IMR-90 (cell line): ENCODE results near the gene TTC5. TPM values are rescaled to one million over a fixed set of nuclear protein-coding genes. Genes with fewer than 3 reads are reported as not detected.

Source experiments
- ATAC-seq: fragments of 200-7000 bp; cut with Tn5 transposase; 2 replicates; pipeline ENCODE4 v1.9.1; 2020; ENCODE audit warnings: low read depth, mild to moderate bottlenecking, moderate library complexity
- BruUV-seq: library from RNA; stranded (reverse); fragments of 400-500 nt; replicated peaks from 2 replicates; lab custom pipeline; 2021; lab: Mats Ljungman, UMichigan
- CTCF ChIA-PET: fragments of 300-600 bp; formaldehyde crosslinking; extraction: SDS; loops from one replicate; lab custom pipeline; 2021; ENCODE audit warnings: antibody characterized with exemption; lab: Yijun Ruan, JAX
- POLR2A ChIA-PET: fragments of 300-600 bp; sonication (Branson Sonifier 250); formaldehyde crosslinking; loops from one replicate; lab custom pipeline; 2022; ENCODE audit warnings: antibody characterized with exemption; ENCODE audit not compliant: unreplicated experiment; lab: Charles Lee
- DNase-seq: peaks from one replicate; pipeline ENCODE4 v3.0.0; 2013
- H2AFZ ChIP-seq: replicated peaks from 2 replicates; pipeline ENCODE3; 2013; ENCODE audit warnings: low read length, mild to moderate bottlenecking; ENCODE audit not compliant: poor library complexity
- H2AK5ac ChIP-seq: 2 replicates; pipeline ENCODE4 v1.6.1; 2013; ENCODE audit warnings: low read depth, low read length, inconsistent platforms
- H2AK9ac ChIP-seq: replicated peaks from 2 replicates; pipeline ENCODE3; 2013; ENCODE audit warnings: mild to moderate bottlenecking, low read depth, low read length, moderate library complexity; ENCODE audit not compliant: poor library complexity
- H2BK120ac ChIP-seq: 2 replicates; pipeline ENCODE4 v1.6.1; 2013; ENCODE audit warnings: low read depth, low read length, inconsistent platforms
- H2BK15ac ChIP-seq: 3 replicates; pipeline ENCODE4 v1.6.1; 2013; ENCODE audit warnings: low read depth, low read length, inconsistent platforms
- H2BK20ac ChIP-seq: 2 replicates; pipeline ENCODE4 v1.6.1; 2013; ENCODE audit warnings: low read depth, mild to moderate bottlenecking, inconsistent platforms, low read length, moderate library complexity
- H2BK5ac ChIP-seq: 2 replicates; pipeline ENCODE4 v1.6.1; 2013; ENCODE audit warnings: mild to moderate bottlenecking, low read depth, low read length, inconsistent platforms; ENCODE audit not compliant: poor library complexity, severe bottlenecking
- H3K14ac ChIP-seq: replicated peaks from 2 replicates; pipeline ENCODE4 v1.6.1; 2013; ENCODE audit warnings: low read depth, low read length, inconsistent platforms
- H3K18ac ChIP-seq: 2 replicates; pipeline ENCODE4 v1.6.1; 2013; ENCODE audit warnings: low read depth, low read length, control low read depth
- H3K23ac ChIP-seq: 2 replicates; pipeline ENCODE4 v1.6.1; 2013; ENCODE audit warnings: low read depth, low read length, inconsistent platforms
- H3K27ac ChIP-seq: 2 replicates; pipeline ENCODE4 v1.5.1; 2013; ENCODE audit warnings: mild to moderate bottlenecking, control low read depth, low read length; ENCODE audit not compliant: insufficient read depth
- H3K27me3 ChIP-seq: 2 replicates; pipeline ENCODE4 v1.6.1; 2013; ENCODE audit warnings: low read length; ENCODE audit not compliant: control insufficient read depth, insufficient read depth
- H3K36me3 ChIP-seq: 2 replicates; pipeline ENCODE4 v1.6.1; 2013; ENCODE audit warnings: low read length, mixed read lengths; ENCODE audit not compliant: control insufficient read depth, insufficient read depth
- H3K4ac ChIP-seq: 2 replicates; pipeline ENCODE4 v1.6.1; 2013; ENCODE audit warnings: low read depth, low read length, inconsistent platforms
- H3K4me1 ChIP-seq: 2 replicates; pipeline ENCODE4 v1.6.1; 2013; ENCODE audit warnings: low read length, mixed read lengths; ENCODE audit not compliant: control insufficient read depth, insufficient read depth
- H3K4me2 ChIP-seq: 2 replicates; pipeline ENCODE4 v1.6.1; 2013; ENCODE audit warnings: low read depth, mild to moderate bottlenecking, control low read depth, low read length, moderate library complexity
- H3K4me3 ChIP-seq: 2 replicates; pipeline ENCODE4 v1.5.1; 2013; ENCODE audit warnings: low read depth, mild to moderate bottlenecking, control low read depth, low read length, moderate library complexity; ENCODE audit not compliant: insufficient read depth
- H3K56ac ChIP-seq: 2 replicates; pipeline ENCODE4 v1.6.1; 2013; ENCODE audit warnings: low read length, inconsistent platforms; ENCODE audit not compliant: insufficient read depth; ENCODE audit errors: extremely low read depth
- H3K79me1 ChIP-seq, 2 experiments: 2 replicates each; pipeline ENCODE4 v1.6.1; 2013; ENCODE audit warnings: low read length in 2 of 2, inconsistent platforms in 1 of 2, low read depth in 1 of 2
- H3K9ac ChIP-seq: 2 replicates; pipeline ENCODE4 v1.6.1; 2013; ENCODE audit warnings: low read depth, low read length, control low read depth
- H3K9me1 ChIP-seq: 2 replicates; pipeline ENCODE4 v1.6.1; 2013; ENCODE audit warnings: low read length, inconsistent platforms; ENCODE audit not compliant: insufficient read depth
- H3K9me3 ChIP-seq: 2 replicates; pipeline ENCODE4 v1.6.1; 2013; ENCODE audit warnings: low read length; ENCODE audit not compliant: control insufficient read depth, insufficient read depth
- H4K20me1 ChIP-seq: 2 replicates; pipeline ENCODE4 v1.6.1; 2013; ENCODE audit warnings: low read length, inconsistent platforms; ENCODE audit not compliant: insufficient read depth
- H4K5ac ChIP-seq: 2 replicates; pipeline ENCODE4 v1.6.1; 2013; ENCODE audit warnings: mild to moderate bottlenecking, low read depth, low read length, control low read depth
- H4K8ac ChIP-seq, 2 experiments: 2 replicates each; pipeline ENCODE4 v1.6.1; 2013; ENCODE audit warnings: low read depth in 2 of 2, low read length in 2 of 2, control low read depth in 1 of 2, inconsistent platforms in 1 of 2
- H4K91ac ChIP-seq: 2 replicates; pipeline ENCODE4 v1.6.1; 2013; ENCODE audit warnings: low read depth, low read length, inconsistent platforms; ENCODE audit not compliant: insufficient read depth
- BHLHE40 ChIP-seq: fragments of 150-350 bp; IDR thresholded peaks from 2 replicates; pipeline ENCODE4 v1.6.1; 2016; ENCODE audit warnings: mild to moderate bottlenecking, low read depth, low read length
- CEBPB ChIP-seq: IDR thresholded peaks from 2 replicates; pipeline ENCODE4 v1.6.1; 2012; ENCODE audit warnings: low read depth, low read length, improper control_type of control experiment
- CHD1 ChIP-seq: IDR thresholded peaks from 2 replicates; pipeline ENCODE4 v1.6.1; 2012; ENCODE audit warnings: low read depth, low read length, improper control_type of control experiment
- CTCF ChIP-seq: conservative IDR thresholded peaks from 2 replicates; pipeline ENCODE4 v1.5.1; 2012; ENCODE audit warnings: mild to moderate bottlenecking, low read depth, low read length, improper control_type of control experiment
- ELK1 ChIP-seq: fragments of 150-350 bp; IDR thresholded peaks from 2 replicates; pipeline ENCODE4 v1.6.1; 2016; ENCODE audit warnings: low read depth, mild to moderate bottlenecking, low read length, moderate library complexity, borderline replicate concordance
- FOS ChIP-seq: fragments of 150-350 bp; IDR thresholded peaks from 2 replicates; pipeline ENCODE4 v1.6.1; 2016; ENCODE audit warnings: low read depth, low read length
- MAFK ChIP-seq: IDR thresholded peaks from 2 replicates; pipeline ENCODE4 v1.6.1; 2012; ENCODE audit warnings: low read depth, low read length, improper control_type of control experiment
- MAZ ChIP-seq: IDR thresholded peaks from 2 replicates; pipeline ENCODE4 v1.6.1; 2012; ENCODE audit warnings: low read depth, mild to moderate bottlenecking, low read length, improper control_type of control experiment, moderate library complexity, borderline replicate concordance
- MXI1 ChIP-seq: IDR thresholded peaks from 2 replicates; pipeline ENCODE4 v1.6.1; 2012; ENCODE audit warnings: low read depth, mild to moderate bottlenecking, low read length, moderate library complexity, borderline replicate concordance
- NFE2L2 ChIP-seq: fragments of 150-350 bp; IDR thresholded peaks from 2 replicates; pipeline ENCODE4 v1.6.1; 2016; ENCODE audit warnings: low read depth, mild to moderate bottlenecking, low read length
- POLR2A ChIP-seq: IDR thresholded peaks from 2 replicates; pipeline ENCODE4 v1.6.1; 2012; ENCODE audit warnings: mild to moderate bottlenecking, low read depth, low read length
- RAD21 ChIP-seq: IDR thresholded peaks from 2 replicates; pipeline ENCODE4 v1.6.1; 2012; ENCODE audit warnings: low read length, improper control_type of control experiment
- RCOR1 ChIP-seq: IDR thresholded peaks from 2 replicates; pipeline ENCODE4 v1.6.1; 2012; ENCODE audit warnings: mild to moderate bottlenecking, low read length, improper control_type of control experiment; ENCODE audit not compliant: insufficient replicate concordance
- RFX5 ChIP-seq: IDR thresholded peaks from 2 replicates; pipeline ENCODE4 v1.8.0; 2012; ENCODE audit warnings: low read depth, mild to moderate bottlenecking, low read length, moderate library complexity
- SMC3 ChIP-seq: fragments of 150-350 bp; IDR thresholded peaks from 2 replicates; pipeline ENCODE4 v1.6.1; 2016; ENCODE audit warnings: low read depth, mild to moderate bottlenecking, antibody characterized with exemption, low read length, moderate library complexity
- WGBS, 2 experiments: methylation state at CpG; one replicate each; pipeline versions ENCODE4 v1.1.5 to v1.1.7; 2013; ENCODE audit warnings: missing lambda C conversion rate in 2 of 2; ENCODE audit not compliant: insufficient read length in 1 of 2; ENCODE audit errors: extremely low coverage in 2 of 2; 5-methylcytosine and 5-hydroxymethylcytosine counted together
- dilution Hi-C: fragments of 300-500 bp; cut with HindIII; formaldehyde crosslinking; loops from one replicate; pipeline ENCODE4 v1.14.3; 2018; ENCODE audit warnings: low sequenced_read_pairs; ENCODE audit not compliant: unreplicated experiment
- in situ Hi-C: fragments of 300-500 bp; cut with MboI; formaldehyde crosslinking; loops from 3 replicates; pipeline ENCODE4 v1.14.3; 2019; ENCODE audit warnings: low sequenced_read_pairs, inconsistent platforms, mixed read lengths
- intact Hi-C: fragments of 100-400 bp; cut with micrococcal nuclease; formaldehyde crosslinking; loops from 2 replicates; pipeline ENCODE4 v1.10.0; 2022
- polyA plus RNA-seq, 3 experiments: library from polyadenylated mRNA; depleted of rRNA; stranded (reverse); fragments of >200 nt; gene quantifications; 2 replicates each; pipeline ENCODE4 v1.2.3, GENCODE V29; 2012; ENCODE audit warnings: low replicate concordance in 1 of 3
- total RNA-seq: library from RNA; depleted of rRNA; stranded (reverse); fragments of >200 nt; gene quantifications from 2 replicates; pipeline ENCODE4 v1.2.3, GENCODE V29; 2012
- TF ChIP-seq, protein P1 (sequence below): fragments of 150-350 bp; IDR thresholded peaks from 2 replicates; pipeline ENCODE4 v1.6.1; 2017; ENCODE audit warnings: mild to moderate bottlenecking, antibody characterized with exemption, low read length, low read depth

TTC5 gene
- total and polyA plus RNA-seq, 2 of the 4 experiments (the other 2 are of a cell fraction): 9.8 to 29.4 TPM

- dilution Hi-C loops (no loop called here), intact Hi-C loops (no loop called here), in situ Hi-C loops (no loop called here)
- no peak for ATAC-seq
- Histone ChIP-seq H4K20me1 (no peaks in the 10 kb centered on the region), H3K4me2 (no peak overlapping the region), H3K36me3 (peaks cover 32% of the 10 kb centered on the region), H3K18ac (no peak overlapping the region), H3K4me3 (no peak overlapping the region), H2AK5ac (no peak overlapping the region), H2AK9ac (no peak overlapping the region), H2BK5ac (no peak overlapping the region), H3K27me3 (no peaks in the 10 kb centered on the region), H2AFZ (no peak overlapping the region), H2BK15ac (no peak overlapping the region), H4K8ac (no peak overlapping the region), H2BK120ac (no peak overlapping the region), H3K9ac (no peak overlapping the region), H3K9me3 (no peaks in the 10 kb centered on the region), H3K79me1 (no peaks in the 10 kb centered on the region), H3K23ac (no peak overlapping the region), H3K4ac (no peak overlapping the region), H3K14ac (no peak overlapping the region), H4K91ac (no peak overlapping the region), H3K27ac (no peak overlapping the region), H3K9me1 (peaks cover 3% of the 10 kb centered on the region; the same call in 1 of the 2 replicates), H2BK20ac (no peak overlapping the region), H4K5ac (no peak overlapping the region), H3K4me1 (no peaks in the 10 kb centered on the region), H3K56ac (no peak overlapping the region)
- ChIA-PET POLR2A (no interaction called here), CTCF (no interaction called here)
- WGBS, 2 experiments: 100% methylated on average over 2 of the region's 4 CpGs; no CpG with 5 or more reads in 1 of the 2 experiments
- TF ChIP-seq, protein P1, sequence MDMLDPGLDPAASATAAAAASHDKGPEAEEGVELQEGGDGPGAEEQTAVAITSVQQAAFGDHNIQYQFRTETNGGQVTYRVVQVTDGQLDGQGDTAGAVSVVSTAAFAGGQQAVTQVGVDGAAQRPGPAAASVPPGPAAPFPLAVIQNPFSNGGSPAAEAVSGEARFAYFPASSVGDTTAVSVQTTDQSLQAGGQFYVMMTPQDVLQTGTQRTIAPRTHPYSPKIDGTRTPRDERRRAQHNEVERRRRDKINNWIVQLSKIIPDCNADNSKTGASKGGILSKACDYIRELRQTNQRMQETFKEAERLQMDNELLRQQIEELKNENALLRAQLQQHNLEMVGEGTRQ: no peak
- no peak for TF ChIP-seq BHLHE40
- TF ChIP-seq MAZ: no peak
- TF ChIP-seq SMC3: no peak
- no peak for TF ChIP-seq FOS
- TF ChIP-seq MAFK: no peak
- no peak for TF ChIP-seq RFX5
- no peak for TF ChIP-seq CEBPB
- TF ChIP-seq CTCF: no peak
- no peak for TF ChIP-seq MXI1
- no peak for TF ChIP-seq CHD1
- TF ChIP-seq POLR2A: no peak
- TF ChIP-seq ELK1: no peak
- TF ChIP-seq NFE2L2: no peak
- no peak for TF ChIP-seq RCOR1
- TF ChIP-seq RAD21: no peak
- no TSS peak for BruUV-seq
- DNase-seq: no peak
These were observed 10.7 kb downstream of the TTC5 start for GRCh38 chr14:20295067-20295466.
